SKM-1 (cell line): ENCODE measurements around the gene ZNF140.

Source experiments
- DNase-seq: peaks from one replicate; lab custom pipeline; 2025; ENCODE audit not compliant: unreplicated experiment; lab: John Stamatoyannopoulos, UW

The ZNF140 gene

DNA sequence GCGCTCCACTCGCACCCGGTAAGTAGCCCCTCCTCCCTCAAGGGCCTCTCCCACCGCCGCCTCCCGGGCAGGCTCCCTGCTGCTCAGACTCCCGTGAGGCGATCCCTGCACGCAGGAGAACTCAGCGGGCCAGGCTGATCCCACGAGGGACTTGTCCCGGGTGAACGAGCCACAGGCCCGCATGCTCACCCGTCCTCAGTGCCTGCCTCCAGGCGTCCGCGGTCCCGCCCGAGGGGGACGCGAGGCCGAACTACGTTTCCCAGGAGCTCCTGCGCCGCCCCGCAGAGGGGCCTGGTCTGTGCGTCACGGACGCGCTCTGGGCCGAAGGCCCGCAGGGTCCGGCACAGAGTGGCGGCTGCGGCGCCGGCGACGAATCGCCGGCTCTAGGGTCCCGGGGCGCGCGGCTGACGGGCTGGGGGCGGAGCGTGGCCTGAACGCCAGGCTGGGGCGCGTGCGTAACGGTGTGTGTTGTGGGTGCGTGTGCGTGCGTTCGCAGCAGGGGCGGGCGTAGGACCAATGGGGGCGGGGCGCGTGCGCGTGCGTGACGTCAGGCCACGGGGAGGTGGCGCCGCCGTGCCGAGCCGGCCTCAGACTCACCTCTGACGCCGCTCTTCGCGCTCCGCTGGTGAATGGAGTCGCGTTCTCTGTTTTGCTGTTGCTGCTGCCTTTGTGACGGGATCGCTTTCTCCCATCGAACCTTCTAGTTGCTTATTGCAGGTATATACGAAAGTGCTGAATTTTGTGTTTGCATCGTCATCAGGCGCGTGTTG is 49.5 kb downstream of the ZNF140 start, which contains the start of the genes ZNF10 and ZNF891:
TSS of gene ZNF10 (plus strand) at position 590 of the 770 bp plus-strand sequence. CDS start 13,866 bp downstream, outside the sequence.
TSS of gene ZNF891 (minus strand) at position 237 of the 770 bp plus-strand sequence. CDS start 8,356 bp downstream, outside the sequence.
- DNase-seq = peak; percentile 32

DNA sequence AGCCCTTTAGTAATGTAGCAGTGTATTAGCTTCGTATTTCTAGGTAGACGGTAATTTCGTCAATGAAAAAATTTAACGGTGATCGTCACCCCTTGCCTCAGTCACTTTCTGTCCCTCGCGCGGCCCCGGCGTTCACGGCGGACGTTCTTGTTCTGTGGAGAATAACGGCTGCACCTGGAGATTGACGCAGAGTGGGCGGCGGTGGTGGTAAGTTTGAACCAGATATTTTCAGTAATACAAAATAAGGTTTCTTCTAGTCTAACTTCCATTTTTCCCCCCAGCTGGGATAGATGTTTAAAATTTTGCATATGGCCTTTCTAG is 50.0 kb downstream of the ZNF140 start:
- DNase-seq = no peak

DNA sequence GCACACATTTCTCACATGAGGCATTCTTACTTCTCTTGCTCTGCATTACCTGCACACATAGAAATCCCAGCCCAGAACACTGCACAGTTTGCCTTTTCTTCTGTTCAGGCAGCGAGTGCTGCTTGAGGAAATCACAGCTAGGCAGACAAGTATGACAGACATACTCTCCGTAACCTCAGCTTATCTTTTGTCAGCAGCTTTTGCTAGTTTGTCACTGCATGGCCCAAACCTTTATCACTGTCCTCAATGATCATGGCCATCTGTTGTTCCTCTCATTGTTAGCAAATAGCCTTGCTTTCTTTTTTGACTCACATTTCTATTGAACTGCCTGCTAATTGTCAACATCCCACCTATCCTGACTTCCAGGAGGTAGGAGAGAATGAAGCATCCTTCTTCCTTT is 55.0 kb downstream of the ZNF140 start:
- DNase-seq = no peak

DNA sequence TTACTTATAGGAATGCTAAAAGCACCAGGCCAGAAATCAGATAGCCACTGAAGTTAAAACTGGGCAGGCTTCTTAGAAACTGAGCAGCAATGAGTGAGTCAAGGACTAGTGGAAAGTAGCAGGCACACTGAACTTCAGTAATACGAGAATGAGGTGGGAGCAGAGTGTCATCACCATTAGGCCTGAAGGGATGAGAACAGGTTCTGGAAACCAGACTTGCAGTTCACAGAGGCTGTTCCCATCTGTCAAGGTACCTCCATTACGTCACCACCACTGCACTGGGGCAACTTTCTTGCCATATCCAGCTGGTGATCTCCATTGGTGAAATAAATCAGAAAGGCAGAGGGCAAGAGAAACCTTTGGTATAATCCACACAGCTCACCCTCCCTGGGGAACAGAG is 65.3 kb downstream of the ZNF140 start:
- no peak for DNase-seq

DNA sequence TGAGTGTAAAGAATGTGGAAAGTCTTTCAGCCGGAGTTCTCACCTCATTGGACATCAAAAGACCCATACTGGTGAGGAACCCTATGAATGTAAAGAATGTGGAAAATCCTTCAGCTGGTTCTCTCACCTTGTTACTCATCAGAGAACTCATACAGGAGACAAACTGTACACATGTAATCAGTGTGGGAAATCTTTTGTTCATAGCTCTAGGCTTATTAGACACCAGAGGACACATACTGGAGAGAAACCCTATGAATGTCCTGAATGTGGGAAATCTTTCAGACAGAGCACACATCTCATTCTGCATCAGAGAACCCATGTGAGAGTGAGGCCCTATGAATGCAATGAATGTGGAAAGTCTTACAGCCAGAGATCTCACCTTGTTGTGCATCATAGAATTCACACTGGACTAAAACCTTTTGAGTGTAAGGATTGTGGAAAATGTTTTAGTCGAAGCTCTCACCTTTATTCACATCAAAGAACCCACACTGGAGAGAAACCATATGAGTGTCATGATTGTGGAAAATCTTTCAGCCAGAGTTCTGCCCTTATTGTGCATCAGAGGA is 75.5 kb downstream of the ZNF140 start:
- no peak for DNase-seq
